Hepatocyte (in vitro differentiated cells): ENCODE data around the gene ATP2A2.

Source experiments
- EZH2 ChIP-seq: fragments of 200-600 bp; sonication (generic); IDR thresholded peaks from 2 replicates; pipeline ENCODE4 v1.6.1; 2016; ENCODE audit warnings: antibody characterized with exemption, mild to moderate bottlenecking, borderline replicate concordance
- EZH2phosphoT487 ChIP-seq: fragments of 200-600 bp; sonication (generic); IDR thresholded peaks from one replicate; pipeline ENCODE4 v1.6.1; 2018; ENCODE audit warnings: antibody characterized with exemption, mild to moderate bottlenecking, low read depth, moderate library complexity; ENCODE audit not compliant: unreplicated experiment, severe bottlenecking
- TF ChIP-seq, protein P1 (sequence below): fragments of 200-600 bp; sonication (generic); IDR thresholded peaks from 2 replicates; pipeline ENCODE4 v1.5.1; 2016; ENCODE audit warnings: antibody characterized with exemption, mild to moderate bottlenecking; ENCODE audit not compliant: poor library complexity

DNA sequence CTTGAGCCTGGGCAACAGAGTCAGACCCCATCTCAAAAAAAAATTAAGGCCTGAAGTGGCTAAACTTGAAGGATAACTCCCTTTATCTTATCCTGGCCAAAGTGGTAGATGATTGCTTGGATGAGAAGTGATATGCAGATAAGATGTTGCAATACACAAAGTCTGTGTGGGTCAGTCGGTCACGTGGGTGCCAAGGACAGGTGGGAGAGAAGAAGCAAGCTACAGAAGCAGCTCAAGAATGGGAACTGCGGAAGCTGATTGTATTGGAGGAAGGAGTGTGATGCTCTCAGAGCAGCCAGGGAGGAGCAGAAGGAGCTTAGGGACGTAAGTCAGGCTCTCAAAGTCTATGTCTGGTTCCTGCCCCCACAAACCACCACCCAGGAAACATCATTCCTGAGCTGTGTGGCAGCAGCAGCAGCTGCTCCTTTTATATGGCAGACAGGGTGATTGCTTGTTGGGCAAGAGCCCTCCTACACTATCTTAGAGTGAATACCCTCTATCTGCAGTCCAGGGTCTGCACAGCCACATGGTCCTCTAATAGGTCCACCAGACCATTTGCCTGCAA lies 54.5 kb downstream of the ATP2A2 start:
- TF ChIP-seq EZH2 (no peak), EZH2phosphoT487 (no peak)
- TF ChIP-seq, protein P1, sequence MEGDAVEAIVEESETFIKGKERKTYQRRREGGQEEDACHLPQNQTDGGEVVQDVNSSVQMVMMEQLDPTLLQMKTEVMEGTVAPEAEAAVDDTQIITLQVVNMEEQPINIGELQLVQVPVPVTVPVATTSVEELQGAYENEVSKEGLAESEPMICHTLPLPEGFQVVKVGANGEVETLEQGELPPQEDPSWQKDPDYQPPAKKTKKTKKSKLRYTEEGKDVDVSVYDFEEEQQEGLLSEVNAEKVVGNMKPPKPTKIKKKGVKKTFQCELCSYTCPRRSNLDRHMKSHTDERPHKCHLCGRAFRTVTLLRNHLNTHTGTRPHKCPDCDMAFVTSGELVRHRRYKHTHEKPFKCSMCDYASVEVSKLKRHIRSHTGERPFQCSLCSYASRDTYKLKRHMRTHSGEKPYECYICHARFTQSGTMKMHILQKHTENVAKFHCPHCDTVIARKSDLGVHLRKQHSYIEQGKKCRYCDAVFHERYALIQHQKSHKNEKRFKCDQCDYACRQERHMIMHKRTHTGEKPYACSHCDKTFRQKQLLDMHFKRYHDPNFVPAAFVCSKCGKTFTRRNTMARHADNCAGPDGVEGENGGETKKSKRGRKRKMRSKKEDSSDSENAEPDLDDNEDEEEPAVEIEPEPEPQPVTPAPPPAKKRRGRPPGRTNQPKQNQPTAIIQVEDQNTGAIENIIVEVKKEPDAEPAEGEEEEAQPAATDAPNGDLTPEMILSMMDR, result no peak
